Measurements from ENCODE around the gene CCDC12.

CCDC12 gene

DNA sequence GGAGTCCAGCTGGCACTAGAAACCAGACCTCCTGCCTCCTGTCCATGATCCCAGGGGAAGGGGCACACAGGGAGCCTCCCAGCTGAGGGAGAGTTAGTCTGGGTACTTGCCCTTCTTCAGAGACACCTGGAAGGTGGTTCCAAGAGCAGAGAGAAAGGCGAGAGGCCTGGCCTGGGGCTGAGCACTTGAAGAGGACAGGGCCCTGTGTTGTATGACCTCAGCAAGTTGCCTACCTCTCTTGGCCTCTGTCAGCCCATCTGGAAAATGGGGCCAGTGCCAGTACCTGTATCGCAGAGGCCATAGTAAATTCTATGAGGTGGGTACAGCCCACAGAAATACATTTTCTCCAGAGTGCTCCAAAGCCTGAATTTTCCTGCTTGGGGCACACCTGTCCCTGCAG, 79.5 kb downstream of the CCDC12 start:
- TF ChIP-seq, protein P1, sequence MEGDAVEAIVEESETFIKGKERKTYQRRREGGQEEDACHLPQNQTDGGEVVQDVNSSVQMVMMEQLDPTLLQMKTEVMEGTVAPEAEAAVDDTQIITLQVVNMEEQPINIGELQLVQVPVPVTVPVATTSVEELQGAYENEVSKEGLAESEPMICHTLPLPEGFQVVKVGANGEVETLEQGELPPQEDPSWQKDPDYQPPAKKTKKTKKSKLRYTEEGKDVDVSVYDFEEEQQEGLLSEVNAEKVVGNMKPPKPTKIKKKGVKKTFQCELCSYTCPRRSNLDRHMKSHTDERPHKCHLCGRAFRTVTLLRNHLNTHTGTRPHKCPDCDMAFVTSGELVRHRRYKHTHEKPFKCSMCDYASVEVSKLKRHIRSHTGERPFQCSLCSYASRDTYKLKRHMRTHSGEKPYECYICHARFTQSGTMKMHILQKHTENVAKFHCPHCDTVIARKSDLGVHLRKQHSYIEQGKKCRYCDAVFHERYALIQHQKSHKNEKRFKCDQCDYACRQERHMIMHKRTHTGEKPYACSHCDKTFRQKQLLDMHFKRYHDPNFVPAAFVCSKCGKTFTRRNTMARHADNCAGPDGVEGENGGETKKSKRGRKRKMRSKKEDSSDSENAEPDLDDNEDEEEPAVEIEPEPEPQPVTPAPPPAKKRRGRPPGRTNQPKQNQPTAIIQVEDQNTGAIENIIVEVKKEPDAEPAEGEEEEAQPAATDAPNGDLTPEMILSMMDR (IDR thresholded peaks at IDR 0.05; ENCODE audit: borderline replicate concordance, control extremely low read depth, extremely low read depth, insufficient read depth, missing control alignments), result no peak
- in situ Hi-C loops (cut with MboI; ENCODE audit: low sequenced_read_pairs, unreplicated experiment), result loop anchor here (25.0 kb wide), 1 partner anchor 185 kb away; the partner anchor contains the start of genes PRSS50 and TMIE
- DNase-seq (ENCODE audit: low spot score), result no peak

DNA sequence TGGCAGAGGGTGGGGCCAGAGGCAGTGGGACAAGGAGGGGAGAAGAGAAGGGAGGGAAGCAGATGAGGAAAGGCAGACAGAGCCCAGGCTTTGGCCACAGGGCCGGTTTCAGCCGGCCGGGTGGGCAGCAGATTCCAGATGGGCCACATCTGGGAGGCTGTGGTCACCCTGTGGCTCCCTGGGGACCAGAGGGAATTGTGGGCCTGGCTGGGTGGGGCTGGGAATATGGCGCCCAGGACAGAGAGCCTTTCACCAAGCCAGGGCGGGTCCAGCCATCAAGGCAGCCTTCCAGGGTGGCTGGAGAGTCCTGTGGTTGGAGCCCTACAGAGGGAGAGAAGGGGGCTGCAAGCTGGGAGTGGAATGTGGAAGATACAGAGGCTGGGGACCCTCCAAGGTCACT, 80.2 kb downstream of the CCDC12 start:
- TF ChIP-seq, protein P1 (IDR thresholded peaks at IDR 0.05; ENCODE audit: borderline replicate concordance, control extremely low read depth, extremely low read depth, insufficient read depth, missing control alignments), result no peak
- in situ Hi-C loops (cut with MboI; ENCODE audit: low sequenced_read_pairs, unreplicated experiment), result loop anchor here (25.0 kb wide), 1 partner anchor 184 kb away; the partner anchor contains the start of genes PRSS50 and TMIE
- no peak for DNase-seq (ENCODE audit: low spot score)

DNA sequence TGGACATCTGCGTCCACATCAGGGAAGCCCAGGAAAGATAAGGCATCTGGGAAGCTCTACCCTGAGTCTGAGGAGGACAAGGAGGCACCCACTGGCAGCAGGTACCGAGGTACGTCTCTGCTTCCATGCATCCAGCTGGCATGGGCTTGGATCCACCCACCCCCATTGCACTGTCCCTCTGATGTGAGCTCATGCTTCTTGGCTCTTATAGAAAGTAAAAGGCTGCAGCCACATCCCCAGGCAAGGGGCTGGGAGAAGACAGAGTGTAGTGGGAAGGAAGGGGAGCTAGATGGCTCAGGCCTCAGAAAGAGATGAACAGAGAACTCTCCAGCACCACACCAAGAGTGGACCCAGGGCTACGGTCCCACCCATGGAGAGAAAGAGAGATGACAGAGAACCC, 80.8 kb downstream of the CCDC12 start:
- DNase-seq (ENCODE audit: low spot score), result no peak
- in situ Hi-C loops (cut with MboI; ENCODE audit: low sequenced_read_pairs, unreplicated experiment), result loop anchor here (25.0 kb wide), 1 partner anchor 183 kb away; the partner anchor contains the start of genes PRSS50 and TMIE
- TF ChIP-seq, protein P1 (IDR thresholded peaks at IDR 0.05; ENCODE audit: borderline replicate concordance, control extremely low read depth, extremely low read depth, insufficient read depth, missing control alignments), result no peak

DNA sequence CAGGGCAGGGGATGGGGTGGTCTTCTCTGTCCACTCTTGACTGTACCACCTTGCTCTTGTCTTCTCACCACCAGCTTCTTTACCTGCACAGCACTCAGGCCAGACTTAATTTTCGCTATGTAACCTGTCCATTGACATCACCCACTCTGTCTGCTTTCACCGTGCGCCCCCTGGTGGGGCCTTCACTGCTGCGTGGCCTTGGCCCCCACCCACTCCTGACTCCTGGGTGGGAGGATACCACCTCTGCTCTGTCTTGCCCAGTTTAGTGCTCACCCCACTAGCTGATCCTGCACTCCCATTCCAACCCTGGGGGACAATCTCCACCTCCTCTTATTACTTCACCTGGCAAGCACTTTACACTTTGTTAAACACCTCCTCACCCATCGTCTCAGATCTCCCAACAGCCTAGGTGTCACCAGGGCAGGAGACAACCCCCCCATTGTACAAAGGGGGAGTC, 81.3 kb downstream of the CCDC12 start:
- in situ Hi-C loops (cut with MboI; ENCODE audit: low sequenced_read_pairs, unreplicated experiment), result loop anchor here (25.0 kb wide), 1 partner anchor 183 kb away; the partner anchor contains the start of genes PRSS50 and TMIE
- TF ChIP-seq, protein P1 (IDR thresholded peaks at IDR 0.05; ENCODE audit: borderline replicate concordance, control extremely low read depth, extremely low read depth, insufficient read depth, missing control alignments), result peak; percentile 87
- peak; percentile 85 for DNase-seq (ENCODE audit: low spot score)

DNA sequence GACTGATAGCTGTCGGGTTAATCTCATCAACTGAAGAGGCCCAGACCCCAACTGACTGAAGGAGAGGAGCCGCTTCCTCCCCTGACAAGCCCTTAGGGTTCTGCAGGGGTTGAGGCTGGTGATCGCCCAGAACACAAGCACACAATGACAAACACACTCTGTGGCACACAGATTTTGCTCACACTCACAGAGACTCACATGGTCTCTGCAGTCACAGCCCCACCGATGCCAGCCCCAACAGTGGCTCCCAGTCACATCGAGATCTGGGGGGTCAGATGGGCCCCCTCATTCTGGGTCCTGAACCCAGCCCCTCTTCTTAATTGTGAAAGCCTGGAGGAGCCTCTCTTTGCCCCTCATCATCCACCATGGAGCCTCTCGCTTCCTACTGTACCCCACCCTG, 82.3 kb downstream of the CCDC12 start:
- TF ChIP-seq, protein P1 (IDR thresholded peaks at IDR 0.05; ENCODE audit: borderline replicate concordance, control extremely low read depth, extremely low read depth, insufficient read depth, missing control alignments), result no peak
- in situ Hi-C loops (cut with MboI; ENCODE audit: low sequenced_read_pairs, unreplicated experiment), result loop anchor here (25.0 kb wide), 1 partner anchor 182 kb away; the partner anchor contains the start of genes PRSS50 and TMIE
- DNase-seq (ENCODE audit: low spot score), result no peak

DNA sequence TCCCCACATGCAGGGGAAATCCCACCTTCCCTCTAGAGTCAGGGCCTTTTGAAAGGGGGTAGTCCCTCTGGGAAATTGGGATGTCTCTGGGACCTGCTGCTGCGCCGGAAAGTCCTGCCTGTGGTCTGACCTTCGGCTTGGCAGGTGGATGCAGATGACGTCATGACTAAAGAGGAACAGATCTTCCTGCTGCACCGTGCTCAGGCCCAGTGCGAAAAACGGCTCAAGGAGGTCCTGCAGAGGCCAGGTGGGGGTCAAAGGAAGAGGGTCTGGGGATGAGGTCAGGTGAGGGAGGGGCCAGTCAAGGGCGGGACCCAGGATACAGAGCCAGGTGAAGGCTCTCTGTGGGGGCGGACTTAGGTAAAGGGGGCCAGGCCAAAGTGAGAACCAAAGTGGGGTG, 82.8 kb downstream of the CCDC12 start:
- no peak for DNase-seq (ENCODE audit: low spot score)
- in situ Hi-C loops (cut with MboI; ENCODE audit: low sequenced_read_pairs, unreplicated experiment), result loop anchor here (25.0 kb wide), 1 partner anchor 181 kb away; the partner anchor contains the start of genes PRSS50 and TMIE
- TF ChIP-seq, protein P1 (IDR thresholded peaks at IDR 0.05; ENCODE audit: borderline replicate concordance, control extremely low read depth, extremely low read depth, insufficient read depth, missing control alignments), result no peak

Measured in GM13976 (cell line).